BJ (cell line): ENCODE results near the gene TAS2R13. TPM values are rescaled to one million over a fixed set of nuclear protein-coding genes. Genes with fewer than 3 reads are reported as not detected.

Source experiments
- CTCF ChIA-PET: fragments of 350-600 bp; formaldehyde crosslinking; extraction: SDS; loops from one replicate; lab custom pipeline; 2021; ENCODE audit warnings: antibody characterized with exemption, inconsistent platforms; lab: Yijun Ruan, JAX
- POLR2A ChIA-PET: fragments of 300-600 bp; sonication (Branson Sonifier 250); formaldehyde crosslinking; extraction: SDS; loops from one replicate; lab custom pipeline; 2021; ENCODE audit warnings: antibody characterized with exemption; lab: Charles Lee
- DNase-seq: peaks from one replicate; pipeline ENCODE4 v3.0.0-alpha.2; 2011; ENCODE audit warnings: low read depth
- H3K27me3 ChIP-seq: 2 replicates; pipeline ENCODE4 v1.6.0; 2011; ENCODE audit warnings: low read length; ENCODE audit not compliant: control insufficient read depth, insufficient read depth
- H3K36me3 ChIP-seq: 2 replicates; pipeline ENCODE4 v1.5.1; 2011; ENCODE audit warnings: low read length; ENCODE audit not compliant: control insufficient read depth, insufficient read depth
- H3K4me3 ChIP-seq: 2 replicates; pipeline ENCODE4 v1.5.1; 2011; ENCODE audit warnings: low read depth, mild to moderate bottlenecking, control low read depth, low read length
- CTCF ChIP-seq: IDR thresholded peaks from 2 replicates; pipeline ENCODE4 v1.5.1; 2011; ENCODE audit warnings: low read depth, mild to moderate bottlenecking, control low read depth, inconsistent platforms, low read length, moderate library complexity; ENCODE audit not compliant: insufficient read depth
- polyA plus RNA-seq: library from polyadenylated mRNA; depleted of rRNA; stranded (reverse); fragments of >200 nt; gene quantifications from 2 replicates; pipeline ENCODE4 v1.2.3, GENCODE V29; 2011

Gene TAS2R13
- polyA plus RNA-seq, 1 experiment, result not detected

GRCh38 chr12:10889226-10889625 lies 20.1 kb downstream of the TAS2R13 start:
- CTCF ChIA-PET, result no interaction called here
- POLR2A ChIA-PET, result no interaction called here
- no peak for DNase-seq
- no peaks in the 10 kb centered on the region for H3K36me3 ChIP-seq
- no peak for TF ChIP-seq CTCF
- H3K4me3 ChIP-seq, result no peak overlapping the region
- no peaks in the 10 kb centered on the region for H3K27me3 ChIP-seq

- 0 out of 2 replicates have a peak, but pooled peaks cover 2% of the 10 kb centered on the region for H3K36me3 ChIP-seq
- H3K4me3 ChIP-seq, result no peak within 1 kb of the TSS
- no peak for TF ChIP-seq CTCF
- ChIA-PET CTCF (no interaction called here), POLR2A (no interaction called here)
- H3K27me3 ChIP-seq, result no peaks in the 10 kb centered on the region
- DNase-seq, result no peak
These were observed 25.2 kb downstream of the TAS2R13 start, which contains the start of gene PRH1 for GRCh38 chr12:10884086-10884725. Gene PRH1, minus strand, starts transcription at chr12:10884255. Its CDS starts 38 bp downstream, at chr12:10884217.

- ChIA-PET POLR2A (no interaction called here), CTCF (interaction anchor here (1.2 kb wide), 1 partner anchor 12 kb away, joined by 3 read pairs; no protein-coding TSS in a partner anchor)
- no peak for DNase-seq
- no peak for TF ChIP-seq CTCF
- Histone ChIP-seq H3K27me3 (no peaks in the 10 kb centered on the region), H3K4me3 (no peak overlapping the region), H3K36me3 (no peaks in the 10 kb centered on the region)
These were observed 36.0 kb downstream of the TAS2R13 start for GRCh38 chr12:10873378-10873777.

GRCh38 chr12:10867381-10867780 lies 42.0 kb downstream of the TAS2R13 start:
- CTCF ChIA-PET, result interaction anchor here (0.6 to 1.2 kb wide), 2 partner anchors 326 to 332 kb away, joined by 3 to 4 read pairs; no protein-coding TSS in a partner anchor
- H3K4me3 ChIP-seq, result no peak overlapping the region
- H3K36me3 ChIP-seq, result no peaks in the 10 kb centered on the region
- H3K27me3 ChIP-seq, result no peaks in the 10 kb centered on the region
- DNase-seq, result no peak
- TF ChIP-seq CTCF, result no peak
- POLR2A ChIA-PET, result no interaction called here

GRCh38 chr12:10863512-10864218 lies 45.7 kb downstream of the TAS2R13 start:
- no peak for TF ChIP-seq CTCF
- CTCF ChIA-PET, result no interaction called here
- H3K27me3 ChIP-seq, result no peaks in the 10 kb centered on the region
- DNase-seq, result no peak
- POLR2A ChIA-PET, result no interaction called here
- H3K36me3 ChIP-seq, result no peaks in the 10 kb centered on the region; the same call in 1 of the 2 replicates
- no peak overlapping the region for H3K4me3 ChIP-seq
